Ureter (tissue), 1 donor: Measurements from ENCODE around the gene LIPC. TPM values are rescaled to one million over a fixed set of nuclear protein-coding genes. Genes with fewer than 3 reads are reported as not detected.

Experiments
- DNase-seq: peaks from one replicate; pipeline ENCODE4 v3.0.0-alpha.2; 2020; ENCODE audit warnings: low spot score
- total RNA-seq: library from RNA; stranded (reverse); gene quantifications from one replicate; pipeline ENCODE4 v1.2.4, GENCODE V29; 2023
- donor health status: DM: yes; HTN: yes; CAD: no.

Gene LIPC
- total RNA-seq, 1 donor from 2014 or later: 10.5 TPM

GRCh38 chr15:58495891-58496408 is 64.2 kb downstream of the LIPC start:
- DNase-seq: no peak

DNA sequence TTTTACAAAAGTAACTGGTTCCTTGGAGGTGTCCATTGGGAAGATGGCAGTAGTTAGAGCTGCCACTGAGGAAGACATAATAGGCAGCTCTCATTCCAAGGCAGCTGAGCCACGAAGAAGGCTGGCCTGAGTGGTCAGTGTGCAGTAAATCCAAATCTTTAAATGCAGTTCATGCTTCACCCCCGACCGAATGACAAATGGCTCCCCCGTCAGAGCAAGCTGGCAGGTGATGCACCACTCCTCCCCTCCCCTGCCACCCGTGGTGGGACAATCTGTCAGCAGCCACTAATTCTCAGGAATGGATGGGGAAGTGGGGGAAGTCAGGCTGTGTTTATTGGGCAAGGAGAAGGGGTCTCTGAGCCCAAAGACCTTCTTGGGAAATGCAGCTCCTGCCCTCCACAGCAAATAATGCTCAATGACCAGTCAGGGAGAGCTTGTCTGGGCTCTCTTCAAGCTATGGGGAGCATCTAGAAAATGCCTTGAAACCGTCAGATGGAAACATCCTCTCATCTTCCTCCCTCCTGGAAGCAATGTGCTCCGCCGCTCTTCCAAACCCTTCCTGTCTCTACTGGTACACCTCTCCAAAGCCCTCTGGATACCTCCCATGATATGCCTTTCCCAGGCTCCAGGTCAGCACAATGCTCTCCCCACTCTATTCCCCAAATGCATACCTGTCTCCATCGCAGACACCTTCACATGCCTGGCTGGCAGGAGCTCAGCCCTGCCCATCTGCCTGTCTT is 65.4 kb downstream of the LIPC start:
- no peak for DNase-seq

DNA sequence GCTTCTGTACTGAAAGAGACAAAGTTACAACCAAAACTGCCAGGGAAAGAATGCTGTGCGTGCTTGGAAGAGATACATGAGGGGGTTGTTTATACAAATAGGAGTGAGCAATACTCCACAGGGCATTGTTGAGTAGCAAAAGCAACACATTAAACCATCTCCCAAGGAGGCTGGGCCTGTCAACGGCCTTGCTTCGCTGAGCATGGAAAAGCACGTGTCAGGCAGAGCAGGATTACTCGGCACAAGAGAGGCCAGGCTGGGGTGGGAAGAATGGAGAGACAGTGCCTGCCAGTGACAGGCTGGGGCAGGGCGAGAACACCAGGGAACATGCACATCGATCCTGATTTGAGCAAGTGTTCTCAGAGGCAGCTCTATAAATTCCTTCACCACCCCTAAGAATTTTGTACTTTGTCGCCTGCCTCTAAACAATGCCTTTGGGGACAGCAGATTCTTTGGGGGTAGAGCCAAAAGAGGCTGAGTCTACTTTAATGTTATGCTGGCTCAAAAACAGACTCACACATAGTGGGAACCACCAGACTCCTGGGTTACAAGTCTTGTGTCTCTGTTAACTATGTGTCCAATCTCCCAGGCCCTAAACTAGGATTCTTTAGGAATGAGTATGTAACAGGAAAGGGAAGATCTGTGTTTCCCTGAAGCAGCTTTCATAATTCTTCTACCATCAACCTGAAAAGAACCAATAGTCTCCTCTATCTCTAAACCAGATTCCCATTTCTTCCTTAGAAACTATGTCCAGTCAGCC is 67.2 kb downstream of the LIPC start:
- no peak for DNase-seq

DNA sequence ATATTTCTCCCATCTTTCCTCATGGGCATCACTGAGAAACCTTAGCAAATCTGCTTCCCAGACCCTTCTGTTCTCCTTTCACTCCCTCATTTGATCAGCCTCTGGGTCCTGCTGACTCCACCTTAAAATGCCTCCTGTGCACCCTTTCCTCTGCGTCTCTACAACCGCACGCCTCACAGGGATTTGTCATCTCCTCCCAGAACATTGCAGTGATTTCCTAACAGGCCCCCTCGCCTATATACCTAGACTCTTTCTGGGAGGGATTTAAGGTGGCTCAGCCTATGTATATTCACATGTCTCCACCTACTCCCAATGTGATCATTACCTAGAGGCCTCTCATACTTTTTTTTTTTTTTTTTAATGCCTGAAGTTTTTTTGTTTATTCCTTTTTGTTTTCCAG is 69.2 kb downstream of the LIPC start:
- no peak for DNase-seq

DNA sequence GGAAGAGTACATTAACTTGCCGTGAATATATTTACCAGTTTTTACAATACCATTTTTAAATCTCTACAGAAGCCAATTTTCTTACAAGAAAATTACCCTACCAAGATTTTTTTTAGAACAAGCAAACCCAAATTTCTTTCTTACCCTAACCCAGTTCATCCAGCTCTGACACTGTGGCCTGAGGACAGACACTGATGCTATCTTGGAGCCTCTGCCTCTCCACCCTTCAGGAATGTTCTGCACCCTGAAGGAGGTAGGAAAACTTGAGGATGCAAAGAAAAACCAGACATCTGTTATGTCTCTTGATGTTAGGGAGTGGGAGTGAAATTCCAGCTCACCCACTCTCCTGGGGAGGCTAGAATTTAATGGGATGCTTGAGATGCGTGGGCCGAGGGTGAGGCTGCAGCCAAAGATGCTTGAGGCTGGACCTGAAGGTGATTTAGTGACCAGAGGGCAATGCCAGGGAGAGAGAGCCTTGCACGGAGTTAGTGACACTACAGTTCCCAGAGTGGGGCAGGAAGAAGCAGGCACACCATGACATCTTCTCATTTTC is 69.9 kb downstream of the LIPC start:
- DNase-seq: no peak

GRCh38 chr15:58503139-58504027 is 71.6 kb downstream of the LIPC start:
- no peak for DNase-seq

- DNase-seq: no peak
Measured at GRCh38 chr15:58504674-58505234, 73.0 kb downstream of the LIPC start.

DNA sequence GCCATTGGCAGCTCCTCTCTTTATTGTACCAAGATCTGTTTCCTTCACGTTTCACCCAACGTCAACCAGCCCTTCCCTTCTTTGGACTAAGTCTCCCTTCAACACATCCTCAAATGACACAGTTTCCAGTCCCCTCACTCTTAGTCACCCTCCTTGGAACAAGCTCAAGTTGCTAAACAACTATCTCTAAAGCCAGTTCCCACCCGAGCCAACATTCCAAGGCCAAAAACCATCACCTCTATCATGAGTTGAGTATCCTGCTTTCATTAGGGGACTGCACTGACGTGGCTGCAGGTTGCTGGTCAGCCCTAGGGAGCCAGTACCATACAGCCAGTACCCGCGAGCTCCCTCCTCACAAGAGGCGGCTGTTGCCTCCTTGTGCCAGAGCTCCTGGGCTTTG is 73.8 kb downstream of the LIPC start:
- DNase-seq: no peak

DNA sequence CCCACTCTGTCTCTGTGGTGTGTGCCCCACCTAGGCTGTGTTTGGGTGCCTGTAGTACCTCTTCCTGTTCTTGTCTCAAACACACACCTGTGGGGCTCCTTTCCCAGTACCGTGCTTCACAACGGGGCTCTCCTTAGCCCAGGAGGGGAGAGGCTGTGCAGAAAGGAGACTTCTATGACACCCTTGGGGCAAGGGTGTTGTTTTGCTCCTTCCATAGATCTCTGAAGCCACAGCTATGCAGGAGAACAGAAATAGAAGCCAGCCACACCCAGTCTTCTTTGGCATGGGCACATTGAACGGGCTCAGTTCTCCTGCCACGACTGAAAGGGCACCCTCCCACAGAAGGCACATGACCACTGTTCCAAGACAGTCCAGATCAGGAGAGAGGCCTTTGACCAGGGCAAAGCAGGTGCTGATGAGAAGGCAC is 74.3 kb downstream of the LIPC start:
- no peak for DNase-seq

- DNase-seq: no peak
Measured at GRCh38 chr15:58506783-58507668, 75.2 kb downstream of the LIPC start.

DNA sequence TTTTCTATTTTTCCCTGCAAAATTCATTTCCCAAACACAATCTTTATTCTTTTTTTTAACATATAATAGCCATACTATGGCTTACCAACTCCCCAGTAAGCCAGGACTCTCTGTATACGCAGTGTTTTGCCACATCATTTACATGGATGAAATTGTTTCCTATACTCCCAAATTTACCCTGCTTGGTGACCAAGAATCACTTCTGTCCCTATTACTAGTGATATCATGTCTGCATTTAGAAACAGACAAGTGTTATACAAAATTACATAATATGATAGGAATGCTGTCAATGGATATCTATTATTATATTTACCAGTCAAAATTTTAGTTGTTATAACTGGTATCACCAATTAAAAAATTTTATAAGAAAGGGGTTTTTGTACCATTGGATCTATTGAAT is 77.8 kb downstream of the LIPC start:
- DNase-seq: no peak

DNA sequence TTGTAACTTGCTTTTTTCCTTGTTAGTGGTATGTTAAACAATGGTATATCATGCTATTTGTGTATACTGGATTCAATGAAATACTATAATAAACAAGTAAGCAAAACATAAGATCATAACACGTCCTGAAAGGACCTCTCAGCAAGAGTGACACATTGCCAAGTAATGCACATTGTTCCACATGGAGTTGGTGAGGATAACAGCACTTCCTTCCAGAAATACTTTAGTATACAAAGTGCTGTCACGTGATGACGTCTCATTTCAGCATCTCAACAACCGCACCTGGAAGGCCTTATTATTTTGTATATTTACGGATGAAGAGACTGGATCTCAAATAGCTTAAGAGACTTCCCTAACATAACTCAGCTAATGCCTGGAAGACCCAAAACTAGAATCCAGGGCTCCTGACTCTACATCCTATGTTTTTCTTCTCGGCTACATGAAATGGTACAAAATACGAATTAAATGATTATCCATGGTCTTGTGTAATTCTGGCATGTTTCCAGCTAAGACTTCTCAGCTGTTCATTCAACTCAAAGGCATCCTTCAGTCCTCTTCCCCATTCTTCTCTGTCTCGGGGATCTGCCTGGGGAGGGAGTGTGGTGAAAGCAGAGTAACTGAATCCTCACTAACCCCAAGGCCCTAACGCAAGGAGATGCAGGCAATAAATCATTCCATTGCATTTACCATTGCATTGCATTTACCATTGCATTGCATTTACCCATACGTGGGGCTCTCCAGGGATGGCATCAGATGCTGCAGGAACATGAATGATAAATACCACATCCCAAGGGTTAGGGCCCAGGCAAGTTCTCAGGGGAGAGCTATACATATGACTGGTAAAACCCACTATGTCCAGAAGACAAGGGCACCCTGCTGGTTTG is 79.2 kb downstream of the LIPC start:
- no peak for DNase-seq

GRCh38 chr15:58511599-58511987 is 79.8 kb downstream of the LIPC start:
- no peak for DNase-seq

GRCh38 chr15:58512522-58512921 is 80.7 kb downstream of the LIPC start:
- DNase-seq: no peak

DNA sequence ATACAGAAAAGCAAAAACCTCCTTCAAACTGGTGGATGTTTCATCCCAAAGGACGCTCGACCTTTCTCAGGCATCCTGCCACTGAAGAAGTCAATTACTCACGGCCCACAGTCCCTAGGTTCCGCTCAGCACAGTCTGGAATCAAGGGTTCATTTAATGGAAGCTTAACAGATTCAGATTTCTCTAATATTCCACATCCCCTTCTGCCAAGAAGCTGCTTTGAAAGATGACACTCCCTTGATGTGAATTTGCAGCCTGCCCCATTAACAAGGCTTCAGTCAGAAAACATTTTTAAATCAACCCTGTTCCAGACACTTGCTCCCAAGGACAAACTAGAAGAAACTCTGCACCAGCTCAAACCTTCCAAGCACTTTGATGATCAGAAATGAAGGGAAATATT is 81.2 kb downstream of the LIPC start:
- DNase-seq: no peak

GRCh38 chr15:58513726-58514336 is 82.0 kb downstream of the LIPC start:
- DNase-seq: peak; percentile 38

- no peak for DNase-seq
Measured at GRCh38 chr15:58515807-58516206, 84.0 kb downstream of the LIPC start.

- no peak for DNase-seq
Measured at GRCh38 chr15:58517252-58517681, 85.5 kb downstream of the LIPC start.
